ENCODE measurements around the gene OR52K1. TPM values are rescaled to one million over a fixed set of nuclear protein-coding genes. Genes with fewer than 3 reads are reported as not detected.

OR52K1 gene
- not detected for total RNA-seq
- not detected for polyA plus RNA-seq (ENCODE audit: insufficient read depth, low read depth, low replicate concordance)
- long read RNA-seq, donor 1 = 0 reads
- long read RNA-seq, donor 2 = 0 reads
- long read RNA-seq, donor 3 = 0 reads
- long read RNA-seq, donor 4 = 0 reads
- long read RNA-seq, donor 5 = 0 reads
- long read RNA-seq, donor 6 = 0 reads
- long read RNA-seq, donor 7 = 0 reads
- long read RNA-seq, donor 8 = 0 reads
- long read RNA-seq, donor 9 = 0 reads
- long read RNA-seq, donor 10 = 0 reads

- FAIRE-seq = no peak
- H3K27me3 ChIP-seq (ENCODE audit: control insufficient read depth, insufficient read depth, low read length) = no peaks in the 10 kb centered on the region
- no peak for TF ChIP-seq CTCF (IDR thresholded peaks at IDR 0.05; ENCODE audit: borderline replicate concordance, extremely low read depth, insufficient read depth)
Measured at GRCh38 chr11:4482445-4482844, at the start of gene OR52K1. Gene OR52K1 (plus strand): TSS chr11:4482646. CDS start chr11:4488901, 6,255 bp downstream.

DNA sequence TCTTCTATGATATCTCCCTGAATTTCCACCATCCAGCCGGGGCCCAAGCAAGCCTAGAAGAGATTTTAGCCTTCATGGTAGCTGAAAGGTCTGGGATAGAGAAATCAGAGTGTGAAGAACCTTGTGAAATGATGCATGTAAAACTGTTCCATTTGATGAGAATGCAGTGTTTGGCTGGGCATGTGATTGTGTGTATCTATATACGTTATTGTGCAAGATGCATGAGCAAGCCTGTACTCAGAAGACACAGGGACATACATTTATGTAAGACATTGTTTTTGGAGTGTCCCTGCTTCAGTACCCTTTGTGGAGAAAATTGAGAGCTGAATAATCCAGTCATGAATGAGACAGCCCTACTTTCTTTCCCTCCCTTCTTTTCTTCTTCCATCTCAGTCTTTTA, 48.6 kb upstream of the OR52K1 start:
- no peak overlapping the region for H3K9ac ChIP-seq (ENCODE audit: low read length in 3 of 3)
- intact Hi-C loops (cut with DNase I) = no loop called here
- no peak overlapping the region for H3K27ac ChIP-seq (ENCODE audit: low read depth in 2 of 2, low read length in 2 of 2)
- H3K27me3 ChIP-seq (ENCODE audit: control insufficient read depth, insufficient read depth, low read length) = no peaks in the 10 kb centered on the region
- H3K9me3 ChIP-seq (ENCODE audit: control insufficient read depth in 2 of 3, insufficient read depth in 1 of 3, low read length in 3 of 3) = no peaks in the 10 kb centered on the region
- FAIRE-seq (no peak), DNase-seq (no peak)
- no peak for TF ChIP-seq CTCF (IDR thresholded peaks at IDR 0.05; ENCODE audit: borderline replicate concordance, extremely low read depth, insufficient read depth)
- H3K4me1 ChIP-seq (ENCODE audit: control insufficient read depth in 2 of 3, insufficient read depth in 2 of 3, low read depth in 1 of 3, low read length in 3 of 3) = no peaks in the 10 kb centered on the region
- H3K36me3 ChIP-seq (ENCODE audit: control insufficient read depth in 2 of 3, insufficient read depth in 3 of 3, low read length in 3 of 3) = no peaks in the 10 kb centered on the region
- H3K4me3 ChIP-seq (ENCODE audit: low read length in 3 of 3) = no peak overlapping the region

More at GRCh38 chr11:4482445-4482844, at the start of gene OR52K1:
- Histone ChIP-seq H3K36me3 (ENCODE audit: control insufficient read depth in 2 of 3, insufficient read depth in 3 of 3, low read length in 3 of 3) (no peaks in the 10 kb centered on the region), H3K4me1 (ENCODE audit: control insufficient read depth in 2 of 3, insufficient read depth in 2 of 3, low read depth in 1 of 3, low read length in 3 of 3) (no peaks in the 10 kb centered on the region), H3K4me3 (ENCODE audit: low read length in 3 of 3) (no peak within 1 kb of the TSS), H3K9ac (ENCODE audit: low read length in 3 of 3) (no peak within 1 kb of the TSS), H3K9me3 (ENCODE audit: control insufficient read depth in 2 of 3, insufficient read depth in 1 of 3, low read length in 3 of 3) (no peaks in the 10 kb centered on the region), H3K27ac (ENCODE audit: low read depth in 2 of 2, low read length in 2 of 2) (no peak within 1 kb of the TSS)
- DNase-seq = peak in 1 of 5 donors; percentile 33
- intact Hi-C loops (cut with DNase I) = no loop called here

- no peaks in the 10 kb centered on the region for H3K4me1 ChIP-seq (ENCODE audit: control insufficient read depth in 2 of 3, insufficient read depth in 2 of 3, low read depth in 1 of 3, low read length in 3 of 3)
- intact Hi-C loops (cut with DNase I) = no loop called here
- no peak for FAIRE-seq
- no peaks in the 10 kb centered on the region for H3K27me3 ChIP-seq (ENCODE audit: control insufficient read depth, insufficient read depth, low read length)
- no peak overlapping the region for H3K4me3 ChIP-seq (ENCODE audit: low read length in 3 of 3)
- no peaks in the 10 kb centered on the region for H3K36me3 ChIP-seq (ENCODE audit: control insufficient read depth in 2 of 3, insufficient read depth in 3 of 3, low read length in 3 of 3)
- H3K9me3 ChIP-seq (ENCODE audit: control insufficient read depth in 2 of 3, insufficient read depth in 1 of 3, low read length in 3 of 3) = no peaks in the 10 kb centered on the region
- no peak overlapping the region for H3K27ac ChIP-seq (ENCODE audit: low read depth in 2 of 2, low read length in 2 of 2)
- no peak overlapping the region for H3K9ac ChIP-seq (ENCODE audit: low read length in 3 of 3)
- DNase-seq = no peak
- TF ChIP-seq CTCF (IDR thresholded peaks at IDR 0.05; ENCODE audit: borderline replicate concordance, extremely low read depth, insufficient read depth) = no peak
Measured at GRCh38 chr11:4436411-4436810, 46.0 kb upstream of the OR52K1 start.

- no peaks in the 10 kb centered on the region for H3K36me3 ChIP-seq (ENCODE audit: control insufficient read depth in 2 of 3, insufficient read depth in 3 of 3, low read length in 3 of 3)
- no peak for TF ChIP-seq CTCF (IDR thresholded peaks at IDR 0.05; ENCODE audit: borderline replicate concordance, extremely low read depth, insufficient read depth)
- H3K4me3 ChIP-seq (ENCODE audit: low read length in 3 of 3) = no peak overlapping the region
- FAIRE-seq (no peak), DNase-seq (no peak)
- H3K4me1 ChIP-seq (ENCODE audit: control insufficient read depth in 2 of 3, insufficient read depth in 2 of 3, low read depth in 1 of 3, low read length in 3 of 3) = no peaks in the 10 kb centered on the region
- H3K27ac ChIP-seq (ENCODE audit: low read depth in 2 of 2, low read length in 2 of 2) = no peak overlapping the region
- no peaks in the 10 kb centered on the region for H3K9me3 ChIP-seq (ENCODE audit: control insufficient read depth in 2 of 3, insufficient read depth in 1 of 3, low read length in 3 of 3)
- intact Hi-C loops (cut with DNase I) = no loop called here
- no peaks in the 10 kb centered on the region for H3K27me3 ChIP-seq (ENCODE audit: control insufficient read depth, insufficient read depth, low read length)
- no peak overlapping the region for H3K9ac ChIP-seq (ENCODE audit: low read length in 3 of 3)
Measured at GRCh38 chr11:4441515-4441914, 40.9 kb upstream of the OR52K1 start.
